SK-N-SH (cell line): ENCODE results near the gene FOXG1. TPM values are rescaled to one million over a fixed set of nuclear protein-coding genes. Genes with fewer than 3 reads are reported as not detected.

ENCODE experiments used
- CTCF ChIA-PET: fragments of 300-600, 350-600 bp; formaldehyde crosslinking; extraction: SDS; loops from one replicate; lab custom pipeline; 2021; lab: Yijun Ruan, JAX
- POLR2A ChIA-PET: fragments of 350-600 bp; sonication (Branson Sonifier 250); formaldehyde crosslinking; extraction: SDS; loops from one replicate; lab custom pipeline; 2020; ENCODE audit warnings: antibody characterized with exemption, inconsistent platforms; lab: Yijun Ruan, JAX
- DNase-seq: peaks from one replicate; pipeline ENCODE4 v3.0.0; 2012
- H2AFZ ChIP-seq: fragments of 200-600 bp; sonication (generic); 2 replicates; pipeline ENCODE4 v1.8.1; 2016; ENCODE audit warnings: antibody characterized with exemption, mild to moderate bottlenecking, low read depth
- H3F3A ChIP-seq: fragments of 200-600 bp; sonication (generic); replicated peaks from 2 replicates; pipeline ENCODE3; 2016; ENCODE audit warnings: antibody characterized with exemption, mild to moderate bottlenecking; ENCODE audit not compliant: insufficient read depth
- H3K27ac ChIP-seq, 2 experiments: fragments of 200-500 bp in 1 of 2; fragments of 200-600 bp in 1 of 2; sonication (Bioruptor generic) in 1 of 2; sonication (generic), shearing (Covaris generic) in 1 of 2; 2 replicates each; pipeline versions ENCODE4 v1.5.1 to v1.6.1; 2014 to 2016; ENCODE audit warnings: low read depth in 2 of 2, inconsistent platforms in 1 of 2, low read length in 1 of 2, mild to moderate bottlenecking in 1 of 2, mixed read lengths in 1 of 2
- H3K27me3 ChIP-seq: fragments of 200-600 bp; sonication (generic), shearing (Covaris generic); 2 replicates; pipeline ENCODE4 v1.6.1; 2016; ENCODE audit warnings: mixed run types; ENCODE audit not compliant: insufficient read depth
- H3K36me3 ChIP-seq, 2 experiments: fragments of 200-500 bp in 1 of 2; fragments of 200-600 bp in 1 of 2; sonication (Bioruptor generic) in 1 of 2; sonication (generic) in 1 of 2; replicated peaks in 1 of 2; 2 replicates each; pipeline versions ENCODE3 to v1.5.1; 2014 to 2016; ENCODE audit warnings: low read length in 1 of 2, mild to moderate bottlenecking in 1 of 2; ENCODE audit not compliant: insufficient read depth in 2 of 2, control insufficient read depth in 1 of 2
- H3K4me1 ChIP-seq, 2 experiments: fragments of 200-500 bp in 1 of 2; fragments of 200-600 bp in 1 of 2; sonication (Bioruptor generic) in 1 of 2; sonication (generic), shearing (Covaris generic) in 1 of 2; 2 replicates each; pipeline versions ENCODE4 v1.5.1 to v1.6.1; 2014 to 2016; ENCODE audit warnings: low read depth in 1 of 2, low read length in 1 of 2, mixed run types in 1 of 2; ENCODE audit not compliant: insufficient read depth in 2 of 2, control insufficient read depth in 1 of 2
- H3K4me2 ChIP-seq: fragments of 200-600 bp; sonication (generic), shearing (Covaris generic); 2 replicates; pipeline ENCODE4 v1.6.1; 2017; ENCODE audit warnings: mixed run types
- H3K4me3 ChIP-seq, 2 experiments: fragments of 200-500 bp in 1 of 2; fragments of 200-600 bp in 1 of 2; sonication (Bioruptor generic) in 1 of 2; sonication (generic), shearing (Covaris generic) in 1 of 2; 2 replicates each; pipeline versions ENCODE4 v1.5.1 to v1.8.1; 2014 to 2016; ENCODE audit warnings: low read depth in 2 of 2, inconsistent platforms in 1 of 2, low read length in 1 of 2, mild to moderate bottlenecking in 1 of 2, mixed read lengths in 1 of 2, moderate library complexity in 1 of 2
- H3K79me2 ChIP-seq: fragments of 200-600 bp; sonication (generic); 2 replicates; pipeline ENCODE4 v1.8.1; 2017; ENCODE audit warnings: mild to moderate bottlenecking; ENCODE audit not compliant: insufficient read depth
- H3K9ac ChIP-seq: fragments of 200-600 bp; sonication (generic); 2 replicates; pipeline ENCODE4 v1.6.1; 2017; ENCODE audit warnings: mixed run types
- H3K9me2 ChIP-seq: fragments of 200-600 bp; sonication (generic); 2 replicates; pipeline ENCODE4 v1.6.1; 2017; ENCODE audit warnings: mixed run types
- H3K9me3 ChIP-seq: fragments of 200-600 bp; sonication (generic); 2 replicates; pipeline ENCODE4 v1.6.1; 2017; ENCODE audit warnings: mixed run types, mild to moderate bottlenecking, moderate library complexity
- H4K20me1 ChIP-seq: fragments of 200-600 bp; sonication (generic); 2 replicates; pipeline ENCODE4 v1.6.1; 2017; ENCODE audit warnings: mild to moderate bottlenecking, mixed run types; ENCODE audit not compliant: insufficient read depth
- EP300 ChIP-seq, 2 experiments: IDR thresholded peaks; 2 replicates each; pipeline versions ENCODE4 v1.4.0 to v1.6.1; 2012; ENCODE audit warnings: borderline replicate concordance in 1 of 2, low read depth in 1 of 2, low read length in 1 of 2
- EZH2phosphoT487 ChIP-seq: fragments of 200-600 bp; sonication (generic); IDR thresholded peaks from 2 replicates; pipeline ENCODE4 v1.6.1; 2017; ENCODE audit warnings: low read depth, mixed run types, mild to moderate bottlenecking, antibody characterized with exemption, moderate library complexity, borderline replicate concordance
- FOSL2 ChIP-seq: IDR thresholded peaks from 2 replicates; pipeline ENCODE4 v1.4.0; 2012; ENCODE audit warnings: low read depth, mild to moderate bottlenecking, moderate library complexity, borderline replicate concordance
- FOXJ3 ChIP-seq: sonication (generic); formaldehyde crosslinking; IDR thresholded peaks from 2 replicates; pipeline ENCODE4 v1.5.1; 2020; ENCODE audit warnings: mild to moderate bottlenecking, missing genetic modification reagents
- FOXM1 ChIP-seq: IDR thresholded peaks from 2 replicates; pipeline ENCODE4 v1.4.0; 2012; ENCODE audit warnings: low read depth, mild to moderate bottlenecking
- MEF2A ChIP-seq: IDR thresholded peaks from 2 replicates; pipeline ENCODE4 v1.4.0; 2012; ENCODE audit warnings: low read depth, borderline replicate concordance
- MXI1 ChIP-seq: IDR thresholded peaks from 2 replicates; pipeline ENCODE4 v1.6.1; 2012; ENCODE audit warnings: mild to moderate bottlenecking, low read depth, low read length, improper control_type of control experiment
- RCOR1 ChIP-seq: fragments of 150-350 bp; IDR thresholded peaks from 2 replicates; pipeline ENCODE4 v1.6.1; 2017; ENCODE audit warnings: antibody characterized with exemption, low read length
- RXRA ChIP-seq: IDR thresholded peaks from 2 replicates; pipeline ENCODE4 v1.4.0; 2012; ENCODE audit warnings: low read depth, mild to moderate bottlenecking, borderline replicate concordance
- SIN3A ChIP-seq: IDR thresholded peaks from 2 replicates; pipeline ENCODE4 v1.6.1; 2012; ENCODE audit warnings: low read depth, mild to moderate bottlenecking, low read length, moderate library complexity, borderline replicate concordance
- SMC3 ChIP-seq: IDR thresholded peaks from 2 replicates; pipeline ENCODE4 v1.6.1; 2012; ENCODE audit warnings: low read depth, low read length, improper control_type of control experiment
- TEAD4 ChIP-seq: IDR thresholded peaks from 2 replicates; pipeline ENCODE4 v1.4.0; 2012; ENCODE audit warnings: mild to moderate bottlenecking, borderline replicate concordance; ENCODE audit not compliant: insufficient read depth
- WGBS: methylation state at CpG from one replicate; pipeline ENCODE4 v1.1.6; 2017; ENCODE audit warnings: low lambda C conversion rate; 5-methylcytosine and 5-hydroxymethylcytosine counted together
- polyA plus RNA-seq, 3 experiments: library from polyadenylated mRNA; depleted of rRNA; stranded (reverse); fragments of >200 nt; gene quantifications; 2 replicates each; pipeline ENCODE4 v1.2.3, GENCODE V29; 2012
- TF ChIP-seq, protein P1 (sequence below): IDR thresholded peaks from 2 replicates; pipeline ENCODE4 v1.6.1; 2012; ENCODE audit warnings: mild to moderate bottlenecking, low read depth, low read length, moderate library complexity
- TF ChIP-seq, protein P2 (sequence below): IDR thresholded peaks from 2 replicates; pipeline ENCODE4 v1.4.0; 2012; ENCODE audit warnings: low read depth, borderline replicate concordance

The FOXG1 gene
- polyA plus RNA-seq, 1 of the 3 experiments (the other 2 are of a cell fraction) = not detected

DNA sequence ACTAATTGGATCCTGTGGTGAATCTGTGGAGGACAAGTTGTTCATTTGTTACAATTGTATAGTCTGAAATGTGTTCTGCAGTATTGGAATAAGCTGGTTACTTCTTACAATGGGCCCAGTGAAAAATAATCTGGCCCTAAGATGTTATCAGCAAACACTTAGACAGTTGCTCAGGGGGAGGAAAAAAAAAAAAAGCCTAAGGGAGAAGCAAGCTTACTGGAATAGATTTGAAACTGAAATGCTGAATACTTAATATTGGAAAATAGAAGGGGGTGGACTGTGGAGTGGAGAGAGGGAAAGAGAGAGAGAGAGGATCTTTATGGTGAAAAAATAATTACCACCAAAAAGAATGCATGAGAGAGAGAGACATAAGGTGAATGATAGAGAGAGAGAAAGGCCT is 4.0 kb downstream of the FOXG1 start:
- Histone ChIP-seq H3K79me2 (no peaks in the 10 kb centered on the region), H4K20me1 (no peaks in the 10 kb centered on the region), H3K4me3 (no peak overlapping the region), H3K27me3 (peaks cover 60% of the 10 kb centered on the region), H3K9ac (no peak overlapping the region), H2AFZ (no peak overlapping the region), H3F3A (no peaks in the 10 kb centered on the region), H3K9me2 (no peaks in the 10 kb centered on the region), H3K9me3 (no peaks in the 10 kb centered on the region), H3K4me2 (no peak overlapping the region), H3K27ac (no peak overlapping the region), H3K36me3 (no peaks in the 10 kb centered on the region), H3K4me1 (no peaks in the 10 kb centered on the region)
- ChIA-PET POLR2A (no interaction called here), CTCF (no interaction called here)
- no peak for DNase-seq
- TF ChIP-seq SIN3A (no peak), MEF2A (no peak), FOXJ3 (CRISPR knock-in tag) (no peak), FOSL2 (no peak), EZH2phosphoT487 (no peak), RXRA (no peak), TEAD4 (no peak)

DNA sequence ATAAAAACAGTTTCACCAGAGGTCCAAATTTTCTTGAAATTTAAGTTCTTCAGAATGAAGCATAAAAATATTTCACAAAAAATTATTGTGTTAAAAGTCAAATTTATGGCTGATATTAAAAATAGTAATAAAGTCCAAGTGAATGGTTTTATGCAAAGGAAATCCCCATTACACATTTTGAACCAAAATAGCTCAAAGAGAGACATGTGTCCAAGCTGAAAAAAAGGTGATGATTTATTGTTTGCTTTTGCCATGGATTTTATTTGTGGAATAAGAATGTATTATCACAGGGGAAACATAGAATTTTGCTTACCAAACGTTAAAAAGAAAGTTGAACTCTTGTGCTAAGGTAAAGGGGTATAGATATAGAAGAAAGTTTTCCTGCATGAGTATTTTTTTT is 4.6 kb downstream of the FOXG1 start:
- Histone ChIP-seq H3K4me1 (no peaks in the 10 kb centered on the region), H3K9me2 (0 out of 2 replicates have a peak, but pooled peaks cover 2% of the 10 kb centered on the region), H3K4me2 (no peak overlapping the region), H3F3A (no peaks in the 10 kb centered on the region), H3K9me3 (no peaks in the 10 kb centered on the region), H3K9ac (no peak overlapping the region), H3K27me3 (peaks cover 57% of the 10 kb centered on the region), H3K79me2 (no peaks in the 10 kb centered on the region), H4K20me1 (no peaks in the 10 kb centered on the region), H3K27ac (no peak overlapping the region), H3K4me3 (no peak overlapping the region), H3K36me3 (no peaks in the 10 kb centered on the region), H2AFZ (no peak overlapping the region)
- no peak for TF ChIP-seq RCOR1
- TF ChIP-seq EP300 (IDR thresholded peaks at IDR 0.05; ENCODE audit: borderline replicate concordance in 1 of 2, low read depth in 1 of 2, low read length in 1 of 2) = no peak
- no peak for TF ChIP-seq FOXM1
- 0% methylated on average over 1 of the region's 1 CpG for WGBS
- POLR2A ChIA-PET = no interaction called here
- no peak for DNase-seq
- CTCF ChIA-PET = no interaction called here

DNA sequence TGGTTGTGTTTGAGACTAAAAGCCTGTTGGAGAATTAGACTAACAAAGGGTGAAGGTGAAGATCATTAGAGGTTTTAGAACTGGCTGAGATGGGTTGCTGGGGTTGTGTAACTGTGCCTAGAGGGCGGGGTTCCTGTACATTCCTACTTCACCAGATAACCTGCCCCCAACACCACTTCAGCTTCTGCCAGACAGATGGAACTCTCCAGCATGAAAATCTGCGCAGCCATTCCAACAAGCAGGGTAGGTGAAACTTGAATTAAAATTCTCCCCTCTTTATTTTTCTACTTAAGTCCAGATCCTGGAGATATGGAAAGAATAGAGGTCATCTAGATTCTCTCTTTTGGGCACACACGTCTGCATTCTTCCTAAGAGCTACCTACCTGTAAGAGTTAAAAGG is 6.0 kb downstream of the FOXG1 start:
- no peak overlapping the region for H3K9ac ChIP-seq
- TF ChIP-seq, protein P1, sequence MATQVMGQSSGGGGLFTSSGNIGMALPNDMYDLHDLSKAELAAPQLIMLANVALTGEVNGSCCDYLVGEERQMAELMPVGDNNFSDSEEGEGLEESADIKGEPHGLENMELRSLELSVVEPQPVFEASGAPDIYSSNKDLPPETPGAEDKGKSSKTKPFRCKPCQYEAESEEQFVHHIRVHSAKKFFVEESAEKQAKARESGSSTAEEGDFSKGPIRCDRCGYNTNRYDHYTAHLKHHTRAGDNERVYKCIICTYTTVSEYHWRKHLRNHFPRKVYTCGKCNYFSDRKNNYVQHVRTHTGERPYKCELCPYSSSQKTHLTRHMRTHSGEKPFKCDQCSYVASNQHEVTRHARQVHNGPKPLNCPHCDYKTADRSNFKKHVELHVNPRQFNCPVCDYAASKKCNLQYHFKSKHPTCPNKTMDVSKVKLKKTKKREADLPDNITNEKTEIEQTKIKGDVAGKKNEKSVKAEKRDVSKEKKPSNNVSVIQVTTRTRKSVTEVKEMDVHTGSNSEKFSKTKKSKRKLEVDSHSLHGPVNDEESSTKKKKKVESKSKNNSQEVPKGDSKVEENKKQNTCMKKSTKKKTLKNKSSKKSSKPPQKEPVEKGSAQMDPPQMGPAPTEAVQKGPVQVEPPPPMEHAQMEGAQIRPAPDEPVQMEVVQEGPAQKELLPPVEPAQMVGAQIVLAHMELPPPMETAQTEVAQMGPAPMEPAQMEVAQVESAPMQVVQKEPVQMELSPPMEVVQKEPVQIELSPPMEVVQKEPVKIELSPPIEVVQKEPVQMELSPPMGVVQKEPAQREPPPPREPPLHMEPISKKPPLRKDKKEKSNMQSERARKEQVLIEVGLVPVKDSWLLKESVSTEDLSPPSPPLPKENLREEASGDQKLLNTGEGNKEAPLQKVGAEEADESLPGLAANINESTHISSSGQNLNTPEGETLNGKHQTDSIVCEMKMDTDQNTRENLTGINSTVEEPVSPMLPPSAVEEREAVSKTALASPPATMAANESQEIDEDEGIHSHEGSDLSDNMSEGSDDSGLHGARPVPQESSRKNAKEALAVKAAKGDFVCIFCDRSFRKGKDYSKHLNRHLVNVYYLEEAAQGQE = no peak
- TF ChIP-seq EP300 (IDR thresholded peaks at IDR 0.05; ENCODE audit: borderline replicate concordance in 1 of 2, low read depth in 1 of 2, low read length in 1 of 2) (no peak), FOSL2 (no peak), SMC3 (no peak), MXI1 (no peak)
- TF ChIP-seq, protein P2, sequence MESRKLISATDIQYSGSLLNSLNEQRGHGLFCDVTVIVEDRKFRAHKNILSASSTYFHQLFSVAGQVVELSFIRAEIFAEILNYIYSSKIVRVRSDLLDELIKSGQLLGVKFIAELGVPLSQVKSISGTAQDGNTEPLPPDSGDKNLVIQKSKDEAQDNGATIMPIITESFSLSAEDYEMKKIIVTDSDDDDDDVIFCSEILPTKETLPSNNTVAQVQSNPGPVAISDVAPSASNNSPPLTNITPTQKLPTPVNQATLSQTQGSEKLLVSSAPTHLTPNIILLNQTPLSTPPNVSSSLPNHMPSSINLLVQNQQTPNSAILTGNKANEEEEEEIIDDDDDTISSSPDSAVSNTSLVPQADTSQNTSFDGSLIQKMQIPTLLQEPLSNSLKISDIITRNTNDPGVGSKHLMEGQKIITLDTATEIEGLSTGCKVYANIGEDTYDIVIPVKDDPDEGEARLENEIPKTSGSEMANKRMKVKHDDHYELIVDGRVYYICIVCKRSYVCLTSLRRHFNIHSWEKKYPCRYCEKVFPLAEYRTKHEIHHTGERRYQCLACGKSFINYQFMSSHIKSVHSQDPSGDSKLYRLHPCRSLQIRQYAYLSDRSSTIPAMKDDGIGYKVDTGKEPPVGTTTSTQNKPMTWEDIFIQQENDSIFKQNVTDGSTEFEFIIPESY = no peak
- no peaks in the 10 kb centered on the region for H3K36me3 ChIP-seq
- no peak overlapping the region for H3K4me3 ChIP-seq
- ChIA-PET CTCF (interaction anchor here (1.4 kb wide), 2 partner anchors 9 to 21 kb away, joined by 3 to 4 read pairs; no protein-coding TSS in a partner anchor), POLR2A (no interaction called here)
- H3K79me2 ChIP-seq = no peaks in the 10 kb centered on the region
- no peak for DNase-seq
- H3K9me3 ChIP-seq = no peaks in the 10 kb centered on the region
- 4% methylated on average over 3 of the region's 3 CpGs for WGBS
- peaks cover 59% of the 10 kb centered on the region for H3K27me3 ChIP-seq
- no peaks in the 10 kb centered on the region for H3F3A ChIP-seq
- no peak overlapping the region for H2AFZ ChIP-seq
- no peaks in the 10 kb centered on the region for H3K4me1 ChIP-seq
- no peaks in the 10 kb centered on the region for H4K20me1 ChIP-seq
- H3K27ac ChIP-seq = no peak overlapping the region
- 0 out of 2 replicates have a peak, but pooled peaks cover 3% of the 10 kb centered on the region for H3K9me2 ChIP-seq
- no peak overlapping the region for H3K4me2 ChIP-seq
